ENCODE measurements around the gene CACNA1C. TPM values are rescaled to one million over a fixed set of nuclear protein-coding genes. Genes with fewer than 3 reads are reported as not detected.

CACNA1C gene
- total and polyA plus RNA-seq, 2 of the 4 experiments (the other 2 are of a cell fraction), result 1.6 to 2.6 TPM

GRCh38 chr12:2003676-2004112 is 49.1 kb upstream of the CACNA1C start:
- Histone ChIP-seq H2BK120ac (ENCODE audit: low read depth, low read length) (peak overlapping the region; percentile 98), H3K4me1 (ENCODE audit: control insufficient read depth, insufficient read depth, low read length) (peaks cover 11% of the 10 kb centered on the region), H3K23ac (ENCODE audit: low read depth, low read length) (peak overlapping the region; percentile 97), H2AFZ (replicated peaks; ENCODE audit: low read length, poor library complexity) (peak overlapping the region; percentile 100), H3K27me3 (ENCODE audit: control insufficient read depth, insufficient read depth, low read length) (no peaks in the 10 kb centered on the region), H3K4me2 (ENCODE audit: low read depth, low read length) (peak overlapping the region; percentile 97), H2AK9ac (replicated peaks; ENCODE audit: low read depth, low read length, poor library complexity) (peak overlapping the region; percentile 97), H3K27ac (ENCODE audit: insufficient read depth, low read length) (peak overlapping the region; percentile 96), H3K4me3 (ENCODE audit: insufficient read depth, low read depth, low read length) (peak overlapping the region; percentile 84), H4K20me1 (ENCODE audit: insufficient read depth, low read length) (no peaks in the 10 kb centered on the region), H3K56ac (ENCODE audit: extremely low read depth, insufficient read depth, low read length) (peak overlapping the region; percentile 91), H3K79me1 (ENCODE audit: low read depth in 1 of 2, low read length in 2 of 2) (peaks cover 24 to 47% of the 10 kb centered on the region in 2 experiments), H3K18ac (ENCODE audit: low read depth, low read length) (peak overlapping the region; percentile 96), H2BK20ac (ENCODE audit: low read depth, low read length) (peak overlapping the region; percentile 68; the same call in 1 of the 2 replicates), H3K9ac (ENCODE audit: low read depth, low read length) (peak overlapping the region; percentile 93), H2BK15ac (ENCODE audit: low read depth, low read length) (peak overlapping the region; percentile 88; the same call in 2 of the 3 replicates), H4K8ac (ENCODE audit: low read depth in 2 of 2, low read length in 2 of 2) (peak overlapping the region; percentile 79 to 98), H2BK5ac (ENCODE audit: low read depth, low read length, poor library complexity, severe bottlenecking) (peak overlapping the region; percentile 99), H3K9me1 (ENCODE audit: insufficient read depth, low read length) (peaks cover 5% of the 10 kb centered on the region; the same call in 1 of the 2 replicates), H4K5ac (ENCODE audit: low read depth, low read length) (peak overlapping the region; percentile 93), H2AK5ac (ENCODE audit: low read depth, low read length) (peak overlapping the region; percentile 99), H3K14ac (replicated peaks; ENCODE audit: low read depth, low read length) (peak overlapping the region; percentile 100), H4K91ac (ENCODE audit: insufficient read depth, low read depth, low read length) (peak overlapping the region; percentile 99), H3K9me3 (ENCODE audit: control insufficient read depth, insufficient read depth, low read length) (no peaks in the 10 kb centered on the region), H3K4ac (ENCODE audit: low read depth, low read length) (peak overlapping the region; percentile 98), H3K36me3 (ENCODE audit: control insufficient read depth, insufficient read depth, low read length) (no peaks in the 10 kb centered on the region)
- intact Hi-C loops (cut with micrococcal nuclease), result loop anchor here (1.0 kb wide), 1 partner anchor 9 kb away; no protein-coding TSS in a partner anchor
- no TSS peak for BruUV-seq (replicated peaks)
- ATAC-seq (ENCODE audit: low read depth), result peak; percentile 7
- POLR2A ChIA-PET (ENCODE audit: unreplicated experiment), result interaction anchor here (1.0 kb wide), 1 partner anchor 9 kb away, joined by 4 read pairs; no protein-coding TSS in a partner anchor
- peak; percentile 24 for DNase-seq
- WGBS, 2 experiments (ENCODE audit: extremely low coverage in 2 of 2, insufficient read length in 1 of 2), result 0% methylated on average over 4 of the region's 13 CpGs; no CpG with 5 or more reads in 1 of the 2 experiments
- in situ Hi-C loops (cut with MboI; ENCODE audit: low sequenced_read_pairs), result no loop called here
- dilution Hi-C loops (cut with HindIII; ENCODE audit: low sequenced_read_pairs, unreplicated experiment), result no loop called here
- CTCF ChIA-PET, result no interaction called here
- TF ChIP-seq RCOR1 (IDR thresholded peaks at IDR 0.05; ENCODE audit: insufficient replicate concordance, low read length) (no peak), POLR2A (IDR thresholded peaks at IDR 0.05; ENCODE audit: low read depth, low read length) (peak; percentile 42; the same call in 1 of the 2 replicates)

Data from IMR-90 (cell line).